ENCODE data around the gene COG2. TPM values are rescaled to one million over a fixed set of nuclear protein-coding genes. Genes with fewer than 3 reads are reported as not detected.
A peak's percentile ranks its signal among the peaks of the same experiment; 100 is the strongest.

The COG2 gene
- total and polyA plus RNA-seq, 2 of the 13 experiments (the other 11 are each of a cell fraction or from before 2014, with no cell fraction given) = 16.8 to 36.3 TPM

DNA sequence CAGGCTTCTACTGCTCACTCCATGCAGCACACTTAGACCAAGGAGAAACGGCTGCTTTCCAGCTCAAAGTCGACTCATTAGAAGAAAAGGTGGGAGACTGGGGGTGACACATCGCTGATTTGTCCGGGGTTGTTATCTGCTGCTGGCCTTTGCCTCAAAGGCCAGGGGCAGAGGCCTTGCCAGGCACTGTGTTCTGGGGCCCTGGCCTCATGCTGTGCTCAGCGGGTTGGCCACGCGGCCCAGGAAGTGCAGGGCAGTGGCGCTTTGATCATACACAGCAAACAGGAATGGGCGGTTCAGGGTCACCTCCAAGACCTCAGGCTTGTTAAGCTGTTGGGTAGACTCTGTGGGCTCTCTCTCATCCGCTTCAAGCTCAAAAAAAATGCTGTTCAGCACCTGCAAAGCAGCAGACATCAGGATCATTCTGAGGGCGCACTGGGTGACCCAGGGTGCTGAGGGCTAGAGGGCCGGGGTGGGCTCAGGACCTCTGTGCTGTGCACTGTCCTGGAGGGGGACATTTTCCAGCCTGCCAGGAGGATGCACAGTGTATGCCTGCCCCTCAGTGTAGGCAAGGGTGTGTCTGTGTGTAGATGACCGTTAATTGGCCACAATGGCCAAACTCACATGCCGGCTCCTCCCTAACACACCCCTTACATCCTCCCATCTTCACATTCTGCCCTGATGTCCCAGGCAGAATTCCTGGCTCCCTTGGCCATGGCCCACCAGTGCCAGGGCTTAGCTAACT is 60.8 kb downstream of the COG2 start (continued):
- TF ChIP-seq CEBPB (IDR thresholded peaks at IDR 0.05; ENCODE audit: borderline replicate concordance, low read depth, low read length) = no peak
- TF ChIP-seq, protein P1, sequence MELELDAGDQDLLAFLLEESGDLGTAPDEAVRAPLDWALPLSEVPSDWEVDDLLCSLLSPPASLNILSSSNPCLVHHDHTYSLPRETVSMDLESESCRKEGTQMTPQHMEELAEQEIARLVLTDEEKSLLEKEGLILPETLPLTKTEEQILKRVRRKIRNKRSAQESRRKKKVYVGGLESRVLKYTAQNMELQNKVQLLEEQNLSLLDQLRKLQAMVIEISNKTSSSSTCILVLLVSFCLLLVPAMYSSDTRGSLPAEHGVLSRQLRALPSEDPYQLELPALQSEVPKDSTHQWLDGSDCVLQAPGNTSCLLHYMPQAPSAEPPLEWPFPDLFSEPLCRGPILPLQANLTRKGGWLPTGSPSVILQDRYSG (CRISPR knock-in tag; IDR thresholded peaks at IDR 0.05) = no peak
- peak; percentile 88 for TF ChIP-seq FOXA3 (CRISPR knock-in tag; IDR thresholded peaks at IDR 0.05)
- TF ChIP-seq, protein P2, sequence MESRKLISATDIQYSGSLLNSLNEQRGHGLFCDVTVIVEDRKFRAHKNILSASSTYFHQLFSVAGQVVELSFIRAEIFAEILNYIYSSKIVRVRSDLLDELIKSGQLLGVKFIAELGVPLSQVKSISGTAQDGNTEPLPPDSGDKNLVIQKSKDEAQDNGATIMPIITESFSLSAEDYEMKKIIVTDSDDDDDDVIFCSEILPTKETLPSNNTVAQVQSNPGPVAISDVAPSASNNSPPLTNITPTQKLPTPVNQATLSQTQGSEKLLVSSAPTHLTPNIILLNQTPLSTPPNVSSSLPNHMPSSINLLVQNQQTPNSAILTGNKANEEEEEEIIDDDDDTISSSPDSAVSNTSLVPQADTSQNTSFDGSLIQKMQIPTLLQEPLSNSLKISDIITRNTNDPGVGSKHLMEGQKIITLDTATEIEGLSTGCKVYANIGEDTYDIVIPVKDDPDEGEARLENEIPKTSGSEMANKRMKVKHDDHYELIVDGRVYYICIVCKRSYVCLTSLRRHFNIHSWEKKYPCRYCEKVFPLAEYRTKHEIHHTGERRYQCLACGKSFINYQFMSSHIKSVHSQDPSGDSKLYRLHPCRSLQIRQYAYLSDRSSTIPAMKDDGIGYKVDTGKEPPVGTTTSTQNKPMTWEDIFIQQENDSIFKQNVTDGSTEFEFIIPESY (CRISPR knock-in tag; IDR thresholded peaks at IDR 0.05) = peak; percentile 72
- TF ChIP-seq ZNF143 (CRISPR knock-in tag; IDR thresholded peaks at IDR 0.05) = no peak
- TF ChIP-seq, protein P3, sequence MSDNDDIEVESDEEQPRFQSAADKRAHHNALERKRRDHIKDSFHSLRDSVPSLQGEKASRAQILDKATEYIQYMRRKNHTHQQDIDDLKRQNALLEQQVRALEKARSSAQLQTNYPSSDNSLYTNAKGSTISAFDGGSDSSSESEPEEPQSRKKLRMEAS (IDR thresholded peaks at IDR 0.05) = no peak
- TF ChIP-seq, protein P4, sequence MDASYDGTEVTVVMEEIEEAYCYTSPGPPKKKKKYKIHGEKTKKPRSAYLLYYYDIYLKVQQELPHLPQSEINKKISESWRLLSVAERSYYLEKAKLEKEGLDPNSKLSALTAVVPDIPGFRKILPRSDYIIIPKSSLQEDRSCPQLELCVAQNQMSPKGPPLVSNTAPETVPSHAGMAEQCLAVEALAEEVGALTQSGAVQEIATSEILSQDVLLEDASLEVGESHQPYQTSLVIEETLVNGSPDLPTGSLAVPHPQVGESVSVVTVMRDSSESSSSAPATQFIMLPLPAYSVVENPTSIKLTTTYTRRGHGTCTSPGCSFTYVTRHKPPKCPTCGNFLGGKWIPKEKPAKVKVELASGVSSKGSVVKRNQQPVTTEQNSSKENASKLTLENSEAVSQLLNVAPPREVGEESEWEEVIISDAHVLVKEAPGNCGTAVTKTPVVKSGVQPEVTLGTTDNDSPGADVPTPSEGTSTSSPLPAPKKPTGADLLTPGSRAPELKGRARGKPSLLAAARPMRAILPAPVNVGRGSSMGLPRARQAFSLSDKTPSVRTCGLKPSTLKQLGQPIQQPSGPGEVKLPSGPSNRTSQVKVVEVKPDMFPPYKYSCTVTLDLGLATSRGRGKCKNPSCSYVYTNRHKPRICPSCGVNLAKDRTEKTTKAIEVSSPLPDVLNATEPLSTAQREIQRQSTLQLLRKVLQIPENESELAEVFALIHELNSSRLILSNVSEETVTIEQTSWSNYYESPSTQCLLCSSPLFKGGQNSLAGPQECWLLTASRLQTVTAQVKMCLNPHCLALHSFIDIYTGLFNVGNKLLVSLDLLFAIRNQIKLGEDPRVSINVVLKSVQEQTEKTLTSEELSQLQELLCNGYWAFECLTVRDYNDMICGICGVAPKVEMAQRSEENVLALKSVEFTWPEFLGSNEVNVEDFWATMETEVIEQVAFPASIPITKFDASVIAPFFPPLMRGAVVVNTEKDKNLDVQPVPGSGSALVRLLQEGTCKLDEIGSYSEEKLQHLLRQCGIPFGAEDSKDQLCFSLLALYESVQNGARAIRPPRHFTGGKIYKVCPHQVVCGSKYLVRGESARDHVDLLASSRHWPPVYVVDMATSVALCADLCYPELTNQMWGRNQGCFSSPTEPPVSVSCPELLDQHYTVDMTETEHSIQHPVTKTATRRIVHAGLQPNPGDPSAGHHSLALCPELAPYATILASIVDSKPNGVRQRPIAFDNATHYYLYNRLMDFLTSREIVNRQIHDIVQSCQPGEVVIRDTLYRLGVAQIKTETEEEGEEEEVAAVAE (CRISPR knock-in tag; IDR thresholded peaks at IDR 0.05; ENCODE audit: borderline replicate concordance) = peak; percentile 89
- TF ChIP-seq ZNF138 (CRISPR knock-in tag; IDR thresholded peaks at IDR 0.05; ENCODE audit: low read depth) = no peak
- no peak for TF ChIP-seq ZNF747 (CRISPR knock-in tag; IDR thresholded peaks at IDR 0.05; ENCODE audit: borderline replicate concordance)
- TF ChIP-seq FLYWCH1 (CRISPR knock-in tag; IDR thresholded peaks at IDR 0.05) = peak; percentile 67; the same call in 1 of the 2 replicates
- TF ChIP-seq NR2F2 (IDR thresholded peaks at IDR 0.05; ENCODE audit: borderline replicate concordance, low read depth) = no peak
- TF ChIP-seq ZNF703 (CRISPR knock-in tag; IDR thresholded peaks at IDR 0.05; ENCODE audit: borderline replicate concordance) = 0 out of 2 replicates have a peak, but pooled peaks have one; percentile 73
- TF ChIP-seq ZBTB21 (CRISPR knock-in tag; IDR thresholded peaks at IDR 0.05) = 0 out of 2 replicates have a peak, but pooled peaks have one; percentile 39
- TF ChIP-seq HDAC1 (CRISPR knock-in tag; IDR thresholded peaks at IDR 0.05) = peak; percentile 98
- no peak for TF ChIP-seq HHEX (CRISPR knock-in tag; IDR thresholded peaks at IDR 0.05)
- TF ChIP-seq ZNF256 (CRISPR knock-in tag; conservative IDR thresholded peaks at IDR 0.05) = no peak
- peak; percentile 98 for TF ChIP-seq HNF4A (CRISPR knock-in tag; IDR thresholded peaks at IDR 0.05)
- TF ChIP-seq, protein P5, sequence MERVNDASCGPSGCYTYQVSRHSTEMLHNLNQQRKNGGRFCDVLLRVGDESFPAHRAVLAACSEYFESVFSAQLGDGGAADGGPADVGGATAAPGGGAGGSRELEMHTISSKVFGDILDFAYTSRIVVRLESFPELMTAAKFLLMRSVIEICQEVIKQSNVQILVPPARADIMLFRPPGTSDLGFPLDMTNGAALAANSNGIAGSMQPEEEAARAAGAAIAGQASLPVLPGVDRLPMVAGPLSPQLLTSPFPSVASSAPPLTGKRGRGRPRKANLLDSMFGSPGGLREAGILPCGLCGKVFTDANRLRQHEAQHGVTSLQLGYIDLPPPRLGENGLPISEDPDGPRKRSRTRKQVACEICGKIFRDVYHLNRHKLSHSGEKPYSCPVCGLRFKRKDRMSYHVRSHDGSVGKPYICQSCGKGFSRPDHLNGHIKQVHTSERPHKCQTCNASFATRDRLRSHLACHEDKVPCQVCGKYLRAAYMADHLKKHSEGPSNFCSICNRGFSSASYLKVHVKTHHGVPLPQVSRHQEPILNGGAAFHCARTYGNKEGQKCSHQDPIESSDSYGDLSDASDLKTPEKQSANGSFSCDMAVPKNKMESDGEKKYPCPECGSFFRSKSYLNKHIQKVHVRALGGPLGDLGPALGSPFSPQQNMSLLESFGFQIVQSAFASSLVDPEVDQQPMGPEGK (CRISPR knock-in tag; IDR thresholded peaks at IDR 0.05) = peak; percentile 88
- TF ChIP-seq TARDBP (CRISPR knock-in tag; IDR thresholded peaks at IDR 0.05) = peak; percentile 99
- TF ChIP-seq RNF2 (conservative IDR thresholded peaks at IDR 0.05; ENCODE audit: low read depth) = peak; percentile 90
- peak; percentile 71 for TF ChIP-seq AGO2 (optimal IDR thresholded peaks at IDR 0.05; ENCODE audit: low read depth, low read length)
